Ureter (tissue), 1 donor: ENCODE measurements around the gene PPM1J. TPM values are rescaled to one million over a fixed set of nuclear protein-coding genes. Genes with fewer than 3 reads are reported as not detected.
"Not testable (repeated sequence)": the region's sequence is repeated elsewhere in the genome, so short reads cannot be mapped to it uniquely, and the experiment has no call there.

Source experiments
- DNase-seq: peaks from one replicate; pipeline ENCODE4 v3.0.0-alpha.2; 2020; ENCODE audit warnings: low spot score
- total RNA-seq: library from RNA; stranded (reverse); gene quantifications from one replicate; pipeline ENCODE4 v1.2.4, GENCODE V29; 2023
- donor health status: DM: yes; HTN: yes; CAD: no.

PPM1J gene
- total RNA-seq, 1 donor from 2014 or later, result 0.94 TPM

DNA sequence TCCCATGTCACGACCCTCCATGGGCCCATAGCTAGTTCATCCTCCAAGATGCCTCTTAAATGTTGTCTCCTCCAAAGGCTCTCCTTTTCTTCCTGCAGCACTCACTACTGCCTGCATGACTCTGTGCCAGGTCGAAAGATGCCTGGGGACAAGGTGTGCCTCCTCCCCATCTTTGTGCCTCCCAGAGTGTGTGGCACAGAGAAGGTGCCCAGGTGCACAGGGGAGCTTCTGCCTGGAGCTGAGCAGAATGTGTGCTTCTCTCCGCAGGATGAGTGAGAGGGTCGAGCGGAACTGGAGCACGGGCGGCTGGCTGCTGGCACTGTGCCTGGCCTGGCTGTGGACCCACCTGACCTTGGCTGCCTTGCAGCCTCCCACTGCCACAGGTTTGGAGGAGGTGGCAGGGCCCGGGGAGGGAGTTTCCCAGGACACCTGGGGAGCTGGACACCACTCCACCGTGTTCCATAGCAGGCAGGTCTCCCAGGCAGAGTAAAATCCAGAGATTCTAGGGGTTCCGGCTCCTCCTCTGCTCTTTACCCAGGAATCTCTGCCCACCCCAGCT, 6.9 kb upstream of the PPM1J start:
- no peak for DNase-seq

DNA sequence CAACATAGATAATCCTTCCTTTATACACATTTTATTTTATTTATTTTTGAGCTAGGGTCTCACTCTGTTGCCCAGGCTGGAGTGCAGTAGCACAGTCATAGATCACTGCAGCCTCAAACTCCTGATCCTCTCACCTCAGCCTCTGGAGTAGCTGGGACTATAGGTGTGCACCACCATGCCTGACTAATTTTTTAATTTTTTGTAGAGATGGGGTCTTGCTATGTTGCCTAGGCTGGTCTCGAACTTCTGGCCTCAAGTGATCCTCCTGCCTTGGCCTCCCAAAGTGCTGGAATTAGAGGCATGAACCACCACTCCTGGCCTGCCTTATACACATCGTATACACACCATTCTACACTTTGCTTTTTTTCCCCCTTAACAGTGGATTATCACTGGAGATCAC, 6.2 kb upstream of the PPM1J start:
- not testable (repeated sequence) for DNase-seq

DNA sequence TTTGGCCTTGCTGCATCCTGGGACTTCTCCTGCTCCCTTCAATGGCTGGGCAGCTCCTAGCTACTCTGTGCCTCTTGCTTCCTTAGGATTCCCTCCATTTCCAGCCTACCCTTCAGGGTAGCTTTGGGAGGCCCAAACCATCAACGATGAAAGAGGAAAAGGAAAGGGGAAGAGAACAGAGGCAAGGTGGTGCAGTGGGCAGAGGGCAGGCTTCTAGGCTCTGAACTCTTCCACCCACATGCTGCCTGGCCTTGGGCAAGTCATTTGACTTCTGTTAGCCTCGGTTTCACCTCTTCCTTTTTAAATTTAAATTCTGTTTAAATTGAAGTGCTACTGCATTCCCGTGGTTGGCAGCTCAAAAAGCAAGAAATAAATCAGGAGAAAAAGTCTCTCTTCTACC, 5.7 kb upstream of the PPM1J start:
- no peak for DNase-seq

DNA sequence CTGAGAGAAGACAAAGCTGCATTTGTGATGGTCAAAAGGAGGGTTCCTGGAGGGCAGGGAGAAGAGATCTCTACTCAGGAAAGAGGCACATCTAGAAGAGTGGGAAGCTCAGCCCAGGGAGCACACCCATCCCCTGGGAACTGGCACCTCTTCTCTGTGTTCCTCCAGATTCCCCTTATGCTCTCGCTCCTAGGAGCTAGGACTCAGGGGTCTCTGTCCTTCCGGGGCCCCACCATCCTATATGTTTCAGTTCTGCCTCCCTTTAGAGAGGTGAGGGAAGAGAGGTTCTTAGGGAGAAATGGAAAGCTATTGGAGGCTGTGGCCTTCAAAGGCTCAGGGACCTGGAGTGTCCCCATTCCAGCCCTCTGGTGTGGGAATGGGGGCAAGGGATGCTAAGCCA, 4.6 kb upstream of the PPM1J start:
- no peak for DNase-seq

DNA sequence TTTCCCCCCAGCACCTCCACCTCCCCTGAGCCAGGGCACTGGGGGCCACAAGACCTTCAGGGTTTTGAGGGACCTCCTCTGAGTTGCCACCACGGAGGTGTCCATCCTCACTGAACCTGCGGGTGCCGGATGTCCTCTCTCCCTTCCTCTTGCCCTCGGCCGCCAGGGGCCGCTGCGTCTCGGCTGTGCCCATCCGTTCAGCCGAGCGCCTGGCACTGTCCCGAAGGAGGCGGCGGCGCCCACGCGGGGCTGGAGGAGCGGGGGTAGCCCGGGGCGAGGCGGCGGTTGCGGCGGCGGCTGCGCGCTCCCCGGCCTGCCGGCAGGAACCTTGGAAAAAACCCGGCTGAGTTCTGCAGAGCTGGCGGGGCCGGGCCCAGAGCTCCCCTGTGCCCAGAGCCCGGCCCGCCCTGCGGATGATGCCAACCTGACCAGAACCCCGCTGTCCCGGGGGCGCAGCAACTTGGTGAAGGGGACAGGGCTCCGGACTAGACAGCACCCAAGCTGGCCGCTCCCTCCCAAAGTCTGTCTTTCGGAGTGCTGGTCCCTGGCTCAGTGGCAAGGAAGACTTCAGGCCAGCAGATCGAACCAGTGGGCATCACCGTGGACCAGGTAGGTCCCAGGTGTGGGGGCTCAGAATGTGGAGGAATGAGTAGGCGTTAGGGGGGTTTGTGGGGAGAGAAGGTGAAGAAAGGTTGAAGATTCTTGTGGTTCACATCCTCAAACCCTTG, 3.7 kb upstream of the PPM1J start:
- DNase-seq, result peak; percentile 80

DNA sequence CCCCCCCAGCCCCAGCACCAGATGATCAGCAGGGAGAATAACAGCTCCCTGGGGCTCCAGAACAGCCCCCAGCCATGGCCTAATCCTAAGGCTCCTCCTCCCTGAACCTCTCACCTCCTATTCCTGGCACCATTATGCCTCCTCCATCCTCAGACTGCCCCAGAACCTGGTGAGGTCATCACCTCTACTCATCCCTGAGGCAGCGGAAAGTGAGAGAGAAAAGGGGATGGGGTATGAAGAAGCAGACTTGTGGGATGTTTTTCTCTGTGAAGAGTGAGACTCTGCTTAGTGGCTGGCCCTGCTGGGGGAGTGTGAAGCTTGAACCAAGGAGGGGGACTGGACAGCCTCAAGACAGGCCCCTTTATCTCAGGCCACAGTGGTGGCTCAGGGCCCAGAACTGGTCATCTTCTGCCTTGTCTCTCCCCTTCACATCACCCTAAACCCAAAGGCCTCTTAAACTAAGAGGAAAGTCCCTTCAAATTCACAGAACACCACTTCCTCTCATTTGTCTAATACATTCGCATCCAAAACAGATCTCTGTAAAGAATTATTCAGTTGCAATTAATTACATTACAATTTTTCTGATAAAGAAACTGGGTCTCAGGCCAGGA, 2.2 kb upstream of the PPM1J start:
- no peak for DNase-seq

DNA sequence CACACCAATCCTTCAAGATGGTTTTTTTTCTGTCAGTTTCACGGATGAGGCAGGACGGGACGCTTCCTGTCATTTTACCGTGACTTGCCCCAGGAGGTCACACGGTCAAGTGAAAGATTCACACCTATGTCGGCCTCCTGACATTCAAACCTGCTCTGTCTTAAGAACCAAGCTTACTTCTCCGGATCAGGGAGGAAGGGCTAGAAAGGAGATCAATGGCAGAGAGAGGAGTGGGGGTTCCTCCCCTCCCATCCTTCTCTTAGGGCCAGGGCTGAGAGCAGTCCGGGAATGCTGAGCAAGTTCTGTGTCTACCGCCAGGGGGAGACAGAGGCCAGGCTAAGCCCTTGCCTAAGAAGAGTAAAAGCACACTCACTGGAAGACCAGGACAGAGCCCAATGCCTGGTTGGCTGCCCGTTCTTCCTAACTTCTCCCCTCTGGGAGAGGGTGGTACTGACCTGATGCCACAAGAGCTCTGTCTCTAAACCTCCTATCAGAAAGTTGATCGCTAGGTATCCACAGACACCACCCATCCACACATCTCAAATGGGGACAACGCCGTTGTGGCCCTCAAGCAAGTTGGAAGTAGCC, 1.1 kb upstream of the PPM1J start:
- peak; percentile 89 for DNase-seq

DNA sequence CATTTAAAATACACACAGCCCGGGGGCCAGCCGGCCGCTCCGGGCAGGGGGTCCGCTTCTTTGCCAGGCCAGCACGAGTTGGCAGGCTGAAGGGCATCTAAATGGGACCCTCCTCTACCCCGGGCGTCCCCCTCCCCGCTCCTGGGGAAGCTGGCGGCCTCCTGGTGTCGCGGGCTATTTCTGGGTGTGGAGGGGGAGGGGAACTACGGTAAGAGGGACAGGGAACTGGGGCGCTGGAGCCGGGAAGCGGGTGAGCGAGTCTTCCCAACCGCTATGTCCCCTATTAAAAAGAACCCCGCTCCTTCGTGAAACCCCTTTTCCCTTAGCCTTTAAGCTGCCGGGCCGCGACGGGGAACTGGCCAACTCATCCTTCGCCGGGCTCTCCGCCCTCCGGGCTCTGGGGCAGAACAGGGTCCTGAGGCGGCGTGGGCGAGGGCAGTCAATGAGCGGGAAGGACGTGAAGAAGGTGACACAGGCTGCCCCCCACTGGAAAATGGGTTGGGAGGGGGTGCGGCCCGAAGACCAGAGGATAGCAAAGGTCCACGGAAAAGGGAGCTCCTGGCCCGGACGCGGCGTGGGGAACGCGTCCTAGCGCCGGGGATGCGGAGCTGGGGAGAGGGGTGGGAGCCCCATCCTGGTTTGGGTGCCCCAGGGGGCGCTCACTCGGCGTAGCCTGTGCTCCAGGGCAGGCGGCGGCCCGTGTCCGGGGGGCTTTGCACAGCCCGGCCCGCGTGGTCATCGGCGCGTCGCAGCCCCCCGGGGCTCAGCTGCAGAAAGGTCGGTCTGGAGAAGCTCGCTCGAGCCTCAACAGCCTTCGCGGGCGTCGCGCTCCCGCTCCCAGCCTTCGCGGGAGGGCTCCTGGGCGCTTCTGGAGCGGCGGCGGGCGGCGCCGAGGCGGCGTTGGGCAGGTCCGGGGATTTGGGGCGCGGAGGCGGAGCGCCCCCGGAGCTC, 544 bp downstream of the PPM1J start:
- no peak for DNase-seq

DNA sequence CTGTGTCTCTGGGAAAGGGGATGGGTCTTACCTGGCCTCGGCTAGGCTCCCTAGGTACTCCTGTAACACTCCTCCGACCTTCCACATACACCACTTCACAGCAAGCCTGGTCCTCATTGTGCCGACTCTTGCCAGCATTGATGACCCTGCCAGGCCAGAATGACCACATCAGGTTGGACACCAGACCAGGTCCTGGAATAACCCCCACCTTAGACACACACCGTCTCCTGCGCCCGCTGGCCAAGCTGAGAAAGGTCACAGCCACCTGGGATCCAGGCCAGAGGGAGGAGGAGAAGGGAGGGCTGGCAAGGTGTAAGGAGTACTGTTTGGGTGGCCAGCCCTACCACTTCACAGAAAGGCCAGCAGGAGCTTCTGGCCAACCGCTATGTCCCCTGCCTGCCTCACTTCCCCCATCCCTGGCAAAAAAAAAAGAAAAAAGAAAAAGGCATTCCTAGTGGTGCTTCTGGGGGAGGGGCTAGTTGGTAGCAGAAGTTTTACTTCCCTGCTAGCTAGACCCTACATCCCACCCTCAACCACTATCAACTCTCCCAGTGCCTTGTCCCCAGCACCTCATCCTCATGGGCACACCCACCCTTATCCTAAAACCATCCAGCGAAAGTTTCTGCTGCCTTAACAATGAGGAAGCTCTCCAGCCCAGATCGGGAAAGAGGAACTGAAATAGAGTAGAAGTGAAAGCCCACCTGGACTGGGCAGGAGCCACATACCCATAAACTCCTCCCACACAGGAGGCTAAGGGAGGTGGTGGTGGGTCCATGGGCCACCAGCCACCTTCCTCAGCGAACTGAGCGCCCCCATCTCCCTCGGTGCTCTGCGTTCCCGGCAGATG, 1.4 kb downstream of the PPM1J start:
- DNase-seq, result no peak

DNA sequence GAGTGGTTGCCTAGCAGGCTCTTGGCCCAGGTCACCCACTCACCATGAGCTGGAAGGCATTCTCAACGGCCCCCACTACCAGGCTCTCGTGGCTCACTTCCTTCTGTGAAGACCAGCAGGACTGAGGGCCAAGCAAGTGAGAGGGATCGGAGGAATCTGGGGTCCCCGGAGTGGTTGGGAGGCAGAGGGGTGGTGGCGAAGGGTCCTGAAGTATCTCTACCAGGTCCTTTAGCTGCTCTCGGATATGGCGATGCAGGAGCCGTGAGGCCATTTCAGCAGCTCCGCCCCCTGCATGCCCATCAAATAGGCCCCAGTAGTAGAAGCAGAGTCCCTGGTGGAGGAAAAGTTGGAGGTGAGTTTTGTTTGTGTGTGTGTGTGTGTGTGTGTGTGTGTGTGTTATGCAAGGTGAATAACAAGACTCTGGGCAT, 2.4 kb downstream of the PPM1J start:
- no peak for DNase-seq

DNA sequence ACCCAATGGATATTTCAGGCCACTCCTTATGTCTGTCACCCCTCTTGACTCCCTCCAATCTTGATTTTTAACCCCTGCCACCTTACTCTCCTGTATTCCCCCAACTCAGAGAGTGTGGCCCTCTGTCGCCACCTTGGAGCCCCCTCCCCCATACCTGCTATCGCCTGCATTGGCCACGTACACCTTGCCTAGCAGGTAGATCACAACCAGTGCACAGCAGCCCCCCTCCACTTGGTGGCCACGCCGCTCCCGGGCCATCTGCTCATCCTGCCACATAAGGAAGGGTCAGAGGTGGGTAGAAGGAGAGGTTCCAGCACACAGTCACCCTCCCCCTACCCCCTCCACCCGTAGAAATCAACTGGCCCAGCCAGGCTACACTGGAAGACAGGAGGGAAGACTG, 2.9 kb downstream of the PPM1J start:
- DNase-seq, result no peak

DNA sequence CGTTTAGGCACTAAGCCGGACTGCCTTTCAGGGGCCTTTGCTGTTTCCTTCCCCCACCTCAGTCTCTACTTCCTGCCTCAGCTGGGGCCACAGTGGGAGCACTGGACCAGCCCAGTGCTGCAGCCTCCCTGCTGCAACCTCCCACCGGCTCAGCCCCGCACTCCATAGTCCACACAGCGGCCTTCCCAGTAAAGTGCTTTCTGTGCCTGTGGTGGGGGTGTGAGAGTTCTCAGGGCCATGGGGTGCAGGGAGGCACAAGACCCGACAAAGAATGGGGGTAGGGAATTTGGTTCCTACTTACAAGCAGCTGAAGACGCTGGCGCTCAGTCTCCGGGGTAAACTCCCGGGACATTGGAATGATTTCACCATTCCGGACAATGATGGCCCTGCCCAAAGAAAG, 3.5 kb downstream of the PPM1J start:
- no peak for DNase-seq

DNA sequence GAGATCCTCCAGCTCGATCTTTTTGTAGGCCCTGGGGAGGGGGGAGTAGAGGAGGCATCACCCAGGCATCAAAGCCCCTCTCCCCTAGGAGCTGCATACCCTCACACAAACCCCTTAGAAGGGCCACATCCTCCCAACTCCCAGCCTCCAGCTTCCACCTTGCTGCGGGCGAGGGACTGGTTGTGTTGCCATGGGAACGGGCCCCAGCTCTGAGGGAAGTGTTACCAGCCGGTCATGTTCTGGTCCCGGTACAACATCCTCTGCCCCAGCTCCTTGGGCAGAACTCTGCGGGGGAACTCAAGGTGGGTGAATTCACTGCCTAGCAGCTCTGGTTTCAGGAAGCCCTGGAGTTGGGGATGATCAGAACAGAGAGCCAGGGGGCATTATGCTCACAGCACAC, 4.1 kb downstream of the PPM1J start:
- DNase-seq, result no peak

DNA sequence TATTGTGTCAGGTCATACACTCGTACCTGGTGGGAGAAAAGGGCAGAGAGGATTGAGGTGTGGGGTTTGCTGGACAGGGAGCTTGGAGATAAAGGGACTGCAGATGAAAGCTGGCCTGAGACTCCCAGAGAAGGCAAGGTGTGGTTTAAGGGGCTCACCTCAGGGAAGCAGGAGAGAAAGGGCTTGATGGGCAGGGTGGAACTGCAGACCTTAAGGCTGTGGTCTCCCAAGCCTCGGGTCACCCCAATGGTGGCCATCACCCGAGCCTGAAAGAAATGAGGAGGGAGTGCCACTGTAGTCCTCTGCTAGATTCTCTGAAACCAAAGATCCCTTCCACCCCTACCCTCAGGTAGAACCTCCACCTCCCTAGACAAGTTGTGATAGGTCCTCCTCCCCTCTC, 4.5 kb downstream of the PPM1J start:
- DNase-seq, result no peak

DNA sequence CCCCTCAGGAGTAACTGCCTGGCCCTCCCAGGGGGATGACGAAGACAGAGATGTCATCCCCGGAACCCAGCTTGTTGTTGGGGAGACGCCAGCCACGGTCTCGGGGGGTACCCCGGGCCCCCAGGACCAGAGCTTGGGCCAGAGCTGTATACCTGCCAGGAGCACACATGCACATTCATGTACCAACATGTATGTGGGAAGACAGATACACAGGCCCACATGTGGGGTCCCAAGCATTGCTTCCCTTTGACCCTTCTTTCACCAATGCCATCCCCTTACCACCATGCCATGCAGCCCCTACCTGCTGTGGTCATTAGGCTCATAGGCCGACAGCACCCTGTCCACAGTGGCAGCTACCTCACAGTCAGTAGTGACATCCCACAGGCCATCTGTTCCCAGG, 5.0 kb downstream of the PPM1J start:
- no peak for DNase-seq

DNA sequence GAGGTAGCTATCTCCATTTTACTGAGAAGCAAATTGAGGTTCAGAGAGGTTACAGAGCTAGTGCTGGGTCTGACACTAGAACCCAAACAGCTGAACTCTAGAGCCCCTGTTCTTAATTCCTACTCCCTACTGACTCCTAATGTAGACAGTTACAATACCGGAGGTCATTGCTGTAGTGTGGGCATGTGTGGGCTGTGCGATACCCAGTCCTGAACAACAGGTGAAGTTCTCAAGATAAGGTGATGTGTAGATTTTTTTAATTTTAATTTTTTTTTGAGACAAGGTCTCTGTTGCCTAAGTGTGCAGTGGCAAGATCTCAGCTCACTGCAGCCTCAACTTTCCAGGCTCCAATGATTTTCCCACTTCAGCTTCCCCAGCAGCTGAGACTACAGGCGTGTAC, 6.6 kb downstream of the PPM1J start:
- DNase-seq, result no peak

DNA sequence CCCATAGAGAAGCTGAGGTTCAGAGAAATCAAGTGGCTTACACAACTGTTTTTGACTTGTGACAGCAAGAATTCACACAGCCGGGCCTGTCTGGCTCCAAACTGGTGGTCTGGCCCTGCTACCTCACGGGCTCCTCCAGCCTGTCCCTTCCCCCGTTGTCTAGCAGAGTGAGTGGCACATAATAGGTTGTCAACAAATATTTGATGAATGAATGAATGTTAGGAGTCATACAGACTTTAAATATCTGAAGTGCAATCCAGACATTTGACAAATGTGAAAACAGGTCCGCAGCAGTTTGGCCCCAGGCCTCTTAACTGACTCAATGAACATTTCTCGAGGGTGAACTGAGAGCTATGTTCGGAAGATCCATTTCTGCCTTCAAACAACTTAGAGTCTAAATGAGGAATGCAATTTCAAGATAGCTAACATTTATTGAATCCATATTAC, 7.1 kb downstream of the PPM1J start:
- DNase-seq, result no peak

DNA sequence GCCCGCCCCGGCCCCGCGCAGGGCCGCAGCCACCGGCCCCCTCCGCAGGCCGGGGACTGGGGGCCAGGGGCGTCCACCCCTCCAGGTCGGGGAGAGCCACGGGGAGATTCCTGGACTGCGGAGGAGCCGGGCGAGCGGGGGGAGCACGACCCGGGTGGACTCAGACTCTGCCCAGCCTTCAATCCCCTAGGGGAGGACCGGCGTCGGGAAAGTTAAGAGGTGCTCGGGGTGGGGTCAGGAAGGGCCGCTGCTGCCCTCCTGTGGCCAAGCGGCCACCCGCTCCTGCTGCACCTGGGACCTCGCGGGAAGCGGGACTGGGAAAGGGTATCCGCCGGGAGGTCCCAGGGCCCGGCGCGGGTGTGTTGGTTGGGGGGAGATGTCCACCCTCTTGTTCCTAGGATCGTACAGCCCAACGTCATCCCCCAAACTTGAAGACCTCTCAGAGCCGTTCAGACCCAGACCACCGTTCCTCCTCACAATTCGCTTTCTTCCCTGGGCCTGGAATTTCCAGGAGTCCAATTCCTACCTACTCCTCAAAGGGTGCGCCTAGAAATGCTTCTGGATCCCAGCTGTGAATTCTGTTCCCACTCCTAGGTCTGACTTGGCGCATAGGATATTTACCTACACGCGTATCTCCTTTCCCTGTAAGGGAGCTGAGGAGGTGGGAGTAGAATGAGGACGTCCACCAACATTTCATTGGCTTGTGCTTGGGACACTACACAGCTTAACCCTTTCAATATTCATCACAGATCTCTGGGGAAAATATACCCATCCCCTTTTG, 7.7 kb downstream of the PPM1J start:
- DNase-seq, result peak; percentile 90

DNA sequence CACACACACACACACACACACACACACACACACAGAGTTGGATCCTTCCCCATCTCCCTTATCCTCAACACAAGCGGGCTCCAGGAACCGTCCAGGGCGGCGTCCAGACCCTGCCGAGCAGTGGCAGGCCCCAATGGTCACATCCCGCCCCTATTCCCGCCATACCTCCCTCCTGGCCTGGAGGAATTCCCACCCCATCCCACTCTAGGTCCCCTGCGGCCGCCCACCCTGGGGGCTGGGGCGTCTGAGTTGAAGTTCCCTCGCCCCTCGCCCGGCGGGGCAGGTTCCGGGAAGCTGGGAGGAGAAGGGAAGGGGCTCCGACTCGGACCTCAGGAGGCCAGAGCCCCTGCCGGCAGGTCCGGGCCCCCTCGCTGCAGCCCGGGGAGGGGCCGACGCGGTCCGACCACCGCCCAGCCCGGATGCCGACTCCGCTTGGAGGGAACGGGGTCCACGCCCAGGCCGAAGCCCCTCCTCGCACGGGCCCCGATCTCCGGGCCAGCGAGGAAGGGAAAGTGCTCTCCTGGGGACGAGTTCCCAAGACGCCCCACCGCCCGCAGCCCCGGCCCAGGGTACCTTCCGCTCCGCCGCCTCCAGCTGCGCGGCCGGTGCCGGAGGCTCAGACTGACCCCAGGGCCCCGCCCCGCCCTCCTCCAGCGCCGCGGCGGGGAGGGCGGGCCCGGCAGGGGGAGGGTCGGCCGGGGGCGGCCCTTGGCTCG, 8.5 kb downstream of the PPM1J start, which contains the start of gene RHOC:
Gene RHOC (minus strand): TSS at position 623 of the 716 bp plus-strand sequence. CDS start 3,328 bp downstream, outside the sequence.
- DNase-seq, result peak; percentile 71
